ENCODE data around the gene KLHL17.

The KLHL17 gene

DNA sequence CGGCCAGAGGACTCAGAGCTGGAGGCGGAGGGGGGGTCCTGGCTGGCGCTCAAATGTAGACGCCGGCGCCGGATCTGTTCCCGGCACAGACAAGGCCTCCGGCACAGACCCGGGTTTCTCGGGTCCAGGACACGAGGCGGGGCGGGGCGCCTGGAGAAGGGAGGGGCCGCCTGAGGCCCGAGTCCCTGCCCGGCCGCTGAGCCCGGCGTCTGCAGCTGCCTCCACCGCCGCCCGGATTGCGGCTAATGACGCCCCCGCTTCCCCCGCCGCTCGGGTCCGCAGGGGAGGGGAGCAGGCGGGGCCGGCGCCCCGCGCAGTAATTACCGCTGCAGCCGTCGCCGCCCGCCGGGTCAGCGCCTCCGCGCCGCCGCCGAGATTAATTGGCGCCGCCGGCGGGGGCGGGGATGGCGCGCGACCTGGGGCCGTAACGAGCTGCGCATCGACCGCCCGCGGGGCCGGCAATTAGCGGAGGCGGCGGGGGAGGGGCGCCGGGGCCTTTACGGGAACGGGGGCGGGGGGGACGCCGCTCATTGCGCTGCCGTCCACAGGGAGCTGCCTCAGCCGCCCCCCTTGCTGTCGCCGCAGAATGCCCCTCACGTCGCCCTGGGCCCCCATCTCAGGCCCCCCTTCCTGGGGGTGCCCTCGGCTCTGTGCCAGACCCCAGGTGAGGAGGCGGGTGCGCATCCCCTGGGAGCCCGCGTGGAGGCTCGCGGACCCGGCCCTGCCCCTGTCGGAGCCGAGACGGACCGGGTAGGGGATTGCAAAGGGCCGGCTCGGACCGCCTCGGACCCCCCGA lies 18.6 kb upstream of the KLHL17 start:
- TF ChIP-seq, protein P1, sequence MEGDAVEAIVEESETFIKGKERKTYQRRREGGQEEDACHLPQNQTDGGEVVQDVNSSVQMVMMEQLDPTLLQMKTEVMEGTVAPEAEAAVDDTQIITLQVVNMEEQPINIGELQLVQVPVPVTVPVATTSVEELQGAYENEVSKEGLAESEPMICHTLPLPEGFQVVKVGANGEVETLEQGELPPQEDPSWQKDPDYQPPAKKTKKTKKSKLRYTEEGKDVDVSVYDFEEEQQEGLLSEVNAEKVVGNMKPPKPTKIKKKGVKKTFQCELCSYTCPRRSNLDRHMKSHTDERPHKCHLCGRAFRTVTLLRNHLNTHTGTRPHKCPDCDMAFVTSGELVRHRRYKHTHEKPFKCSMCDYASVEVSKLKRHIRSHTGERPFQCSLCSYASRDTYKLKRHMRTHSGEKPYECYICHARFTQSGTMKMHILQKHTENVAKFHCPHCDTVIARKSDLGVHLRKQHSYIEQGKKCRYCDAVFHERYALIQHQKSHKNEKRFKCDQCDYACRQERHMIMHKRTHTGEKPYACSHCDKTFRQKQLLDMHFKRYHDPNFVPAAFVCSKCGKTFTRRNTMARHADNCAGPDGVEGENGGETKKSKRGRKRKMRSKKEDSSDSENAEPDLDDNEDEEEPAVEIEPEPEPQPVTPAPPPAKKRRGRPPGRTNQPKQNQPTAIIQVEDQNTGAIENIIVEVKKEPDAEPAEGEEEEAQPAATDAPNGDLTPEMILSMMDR (IDR thresholded peaks at IDR 0.05; ENCODE audit: low read depth, low read length, missing control alignments): no peak
- DNase-seq (ENCODE audit: extremely low read depth, low read depth): no peak
- H3K4me3 ChIP-seq (replicated peaks; ENCODE audit: low read depth, low read length): 0 out of 2 replicates have a peak overlapping the region, but pooled peaks have one; percentile 15

DNA sequence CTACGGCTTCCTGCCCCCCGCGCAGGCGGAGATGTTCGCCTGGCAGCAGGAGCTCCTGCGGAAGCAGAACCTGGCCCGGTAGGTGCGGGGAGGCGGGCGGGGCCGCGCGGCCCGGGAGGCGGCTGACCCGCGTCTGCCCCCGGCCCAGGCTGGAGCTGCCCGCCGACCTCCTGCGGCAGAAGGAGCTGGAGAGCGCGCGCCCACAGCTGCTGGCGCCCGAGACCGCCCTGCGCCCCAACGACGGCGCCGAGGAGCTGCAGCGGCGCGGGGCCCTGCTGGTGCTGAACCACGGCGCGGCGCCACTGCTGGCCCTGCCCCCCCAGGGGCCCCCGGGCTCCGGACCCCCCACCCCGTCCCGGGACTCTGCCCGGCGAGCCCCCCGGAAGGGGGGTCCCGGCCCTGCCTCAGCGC lies 18.0 kb upstream of the KLHL17 start:
- TF ChIP-seq, protein P1 (IDR thresholded peaks at IDR 0.05; ENCODE audit: low read depth, low read length, missing control alignments): no peak
- no peak for DNase-seq (ENCODE audit: extremely low read depth, low read depth)
- 0 out of 2 replicates have a peak overlapping the region, but pooled peaks have one; percentile 15 for H3K4me3 ChIP-seq (replicated peaks; ENCODE audit: low read depth, low read length)

DNA sequence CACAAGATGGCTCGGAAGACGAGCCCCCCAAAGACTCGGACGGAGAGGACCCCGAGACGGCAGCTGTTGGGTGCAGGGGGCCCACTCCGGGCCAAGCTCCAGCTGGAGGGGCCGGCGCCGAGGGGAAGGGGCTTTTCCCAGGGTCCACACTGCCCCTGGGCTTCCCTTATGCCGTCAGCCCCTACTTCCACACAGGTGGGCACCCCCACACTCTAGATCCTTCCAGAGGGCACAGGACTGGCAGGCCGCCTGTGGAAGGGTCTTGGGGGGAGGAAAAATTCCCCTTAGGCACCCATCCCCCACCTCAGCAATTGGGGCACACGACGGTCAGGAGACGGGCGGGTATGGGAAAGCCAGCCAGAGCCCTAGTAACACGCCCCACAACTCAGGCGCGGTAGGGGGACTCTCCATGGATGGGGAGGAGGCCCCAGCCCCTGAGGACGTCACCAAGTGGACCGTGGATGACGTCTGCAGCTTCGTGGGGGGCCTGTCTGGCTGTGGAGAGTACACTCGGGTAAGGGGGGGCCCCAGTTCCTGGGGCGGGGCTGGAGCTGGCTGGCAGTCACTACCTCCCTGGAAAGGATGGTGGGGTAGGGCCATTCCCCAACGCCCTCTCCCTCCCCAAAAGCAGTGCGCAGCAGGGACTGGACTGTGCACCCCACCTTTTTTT lies 17.4 kb upstream of the KLHL17 start:
- DNase-seq (ENCODE audit: extremely low read depth, low read depth): no peak
- TF ChIP-seq, protein P1 (IDR thresholded peaks at IDR 0.05; ENCODE audit: low read depth, low read length, missing control alignments): no peak
- H3K4me3 ChIP-seq (replicated peaks; ENCODE audit: low read depth, low read length): no peak overlapping the region

DNA sequence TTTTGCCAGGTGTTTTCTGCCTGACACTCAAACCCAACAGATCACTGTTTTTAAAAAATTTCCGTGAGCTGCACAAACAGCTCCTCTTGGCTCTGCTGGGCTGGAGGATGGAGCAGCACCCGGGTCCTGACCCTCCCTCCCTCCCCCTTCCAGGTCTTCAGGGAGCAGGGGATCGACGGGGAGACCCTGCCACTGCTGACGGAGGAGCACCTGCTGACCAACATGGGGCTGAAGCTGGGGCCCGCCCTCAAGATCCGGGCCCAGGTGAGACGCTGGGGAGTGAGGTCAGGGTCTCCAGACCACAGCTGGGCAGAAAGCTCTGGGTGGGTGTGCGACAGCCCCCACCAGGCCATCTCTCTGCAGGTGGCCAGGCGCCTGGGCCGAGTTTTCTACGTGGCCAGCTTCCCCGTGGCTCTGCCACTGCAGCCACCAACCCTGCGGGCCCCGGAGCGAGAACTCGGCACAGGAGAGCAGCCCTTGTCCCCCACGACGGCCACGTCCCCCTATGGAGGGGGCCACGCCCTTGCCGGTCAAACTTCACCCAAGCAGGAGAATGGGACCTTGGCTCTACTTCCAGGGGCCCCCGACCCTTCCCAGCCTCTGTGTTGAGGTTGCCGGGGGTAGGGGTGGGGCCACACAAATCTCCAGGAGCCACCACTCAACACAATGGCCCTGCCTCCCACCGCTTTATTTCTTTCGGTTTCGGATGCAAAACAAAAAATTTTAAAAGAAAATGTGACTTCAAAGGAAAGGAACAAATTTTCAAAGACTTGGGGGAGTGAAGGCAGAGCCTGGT lies 16.6 kb upstream of the KLHL17 start:
- DNase-seq (ENCODE audit: extremely low read depth, low read depth): no peak
- TF ChIP-seq, protein P1 (IDR thresholded peaks at IDR 0.05; ENCODE audit: low read depth, low read length, missing control alignments): no peak

DNA sequence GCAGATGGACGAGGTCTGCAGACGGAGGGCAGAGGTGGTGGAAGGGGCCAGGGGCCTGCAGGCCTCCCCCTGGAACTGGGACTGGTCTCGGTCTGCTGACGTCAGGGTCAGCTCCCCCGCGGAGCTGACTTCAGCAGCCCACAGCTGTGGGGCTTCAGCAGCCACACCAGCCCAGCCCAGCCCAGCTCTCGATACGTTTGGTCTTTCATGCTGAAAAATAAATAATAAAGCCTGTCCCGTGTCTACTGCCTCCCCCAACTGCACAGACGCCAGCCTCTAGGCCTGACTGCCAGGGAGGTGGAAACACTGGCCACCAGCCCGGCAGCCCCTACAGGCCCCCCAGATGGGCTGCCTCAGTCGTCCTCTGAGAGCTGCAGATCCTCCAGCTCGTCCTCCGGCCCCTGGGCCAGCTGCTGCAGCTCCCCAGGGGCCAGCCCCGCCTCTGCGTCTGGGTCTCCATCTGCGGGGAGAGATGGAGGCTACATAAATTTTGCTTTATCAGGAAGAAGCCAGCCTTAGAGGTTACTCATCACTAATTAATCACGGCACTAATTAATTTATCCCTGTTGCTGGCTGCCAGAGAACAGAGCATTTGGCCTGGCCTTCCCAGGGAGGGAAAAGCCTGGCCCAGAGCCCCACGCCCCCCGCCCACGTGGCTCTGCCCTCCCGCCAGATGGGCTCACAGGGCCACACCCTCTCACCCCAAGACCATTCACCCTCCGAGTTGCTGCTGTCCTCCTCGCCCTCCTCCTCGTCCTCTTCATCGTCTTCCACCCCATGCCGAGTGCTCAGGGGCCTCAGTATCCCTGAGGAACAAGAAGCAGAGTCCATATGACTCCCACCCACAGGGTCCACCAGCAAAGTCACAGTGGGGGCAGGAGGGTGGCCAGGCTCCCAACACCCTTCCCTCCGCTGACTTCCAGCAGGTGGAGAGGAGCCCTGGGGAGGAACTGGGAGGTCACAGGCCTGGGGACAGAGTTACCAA lies 15.8 kb upstream of the KLHL17 start:
- TF ChIP-seq, protein P1 (IDR thresholded peaks at IDR 0.05; ENCODE audit: low read depth, low read length, missing control alignments): no peak
- DNase-seq (ENCODE audit: extremely low read depth, low read depth): no peak
- H3K4me3 ChIP-seq (replicated peaks; ENCODE audit: low read depth, low read length): no peak overlapping the region

More for the DNA sequence above, 16.6 kb upstream of the KLHL17 start:
- H3K4me3 ChIP-seq (replicated peaks; ENCODE audit: low read depth, low read length): no peak overlapping the region
